Keratinocyte (primary cell): Measurements from ENCODE around the gene ARHGAP45.

Experiments used
- EZH2 ChIP-seq: IDR thresholded peaks from one replicate; pipeline ENCODE4 v1.6.1; 2012; ENCODE audit warnings: inconsistent platforms, mild to moderate bottlenecking, low read length, moderate library complexity
- TF ChIP-seq, protein P1 (sequence below), 3 experiments: IDR thresholded peaks in 1 of 3; conservative IDR thresholded peaks in 1 of 3; optimal IDR thresholded peaks in 1 of 3; 2 replicates in 2 of 3; 3 replicates in 1 of 3; pipeline versions ENCODE3 to v1.5.1; 2011; ENCODE audit warnings: low read length in 3 of 3, mild to moderate bottlenecking in 3 of 3, moderate library complexity in 2 of 3, control low read depth in 1 of 3, inconsistent platforms in 1 of 3; ENCODE audit not compliant: insufficient read depth in 2 of 3; ENCODE audit errors: extremely low read depth in 1 of 3

DNA sequence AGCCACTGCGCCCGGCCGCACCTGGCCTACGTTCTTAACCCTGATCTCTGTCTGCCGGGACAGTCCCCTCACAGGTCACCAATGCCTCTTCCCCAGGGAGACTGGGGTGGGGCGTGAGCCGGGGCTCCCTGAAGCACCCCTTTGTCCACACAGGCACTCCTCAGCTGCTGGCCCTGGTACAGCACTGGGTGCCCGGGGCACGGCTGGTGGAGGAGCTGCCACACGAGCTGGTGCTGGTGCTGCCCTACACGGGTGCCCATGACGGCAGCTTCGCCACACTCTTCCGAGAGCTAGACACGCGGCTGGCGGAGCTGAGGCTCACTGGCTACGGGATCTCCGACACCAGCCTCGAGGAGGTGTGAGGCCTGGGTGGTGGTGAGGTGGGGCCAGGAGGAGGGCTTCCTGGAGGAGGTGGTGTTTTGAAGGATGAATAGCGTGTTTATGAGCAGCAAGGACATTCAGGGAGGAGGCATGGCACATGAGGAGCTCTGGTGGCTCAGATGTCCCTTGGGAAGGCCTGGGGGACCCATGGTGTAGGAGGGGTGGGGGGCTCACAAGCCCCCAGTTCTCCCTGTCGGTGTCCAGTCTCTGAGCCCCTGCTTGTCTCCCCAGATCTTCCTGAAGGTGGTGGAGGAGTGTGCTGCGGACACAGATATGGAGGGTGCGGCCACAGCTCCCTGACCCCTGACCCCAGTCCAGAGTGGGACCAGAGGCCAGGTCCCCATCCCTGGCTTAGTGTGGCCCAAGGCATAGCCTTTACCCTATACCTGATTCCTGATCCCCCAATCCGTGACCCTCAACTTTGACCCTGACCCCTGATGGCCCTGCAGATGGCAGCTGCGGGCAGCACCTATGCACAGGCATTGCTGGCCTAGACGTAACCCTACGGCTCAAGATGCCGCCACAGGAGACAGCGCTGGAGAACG is 13.5 kb upstream of the ARHGAP45 start:
- TF ChIP-seq, protein P1, sequence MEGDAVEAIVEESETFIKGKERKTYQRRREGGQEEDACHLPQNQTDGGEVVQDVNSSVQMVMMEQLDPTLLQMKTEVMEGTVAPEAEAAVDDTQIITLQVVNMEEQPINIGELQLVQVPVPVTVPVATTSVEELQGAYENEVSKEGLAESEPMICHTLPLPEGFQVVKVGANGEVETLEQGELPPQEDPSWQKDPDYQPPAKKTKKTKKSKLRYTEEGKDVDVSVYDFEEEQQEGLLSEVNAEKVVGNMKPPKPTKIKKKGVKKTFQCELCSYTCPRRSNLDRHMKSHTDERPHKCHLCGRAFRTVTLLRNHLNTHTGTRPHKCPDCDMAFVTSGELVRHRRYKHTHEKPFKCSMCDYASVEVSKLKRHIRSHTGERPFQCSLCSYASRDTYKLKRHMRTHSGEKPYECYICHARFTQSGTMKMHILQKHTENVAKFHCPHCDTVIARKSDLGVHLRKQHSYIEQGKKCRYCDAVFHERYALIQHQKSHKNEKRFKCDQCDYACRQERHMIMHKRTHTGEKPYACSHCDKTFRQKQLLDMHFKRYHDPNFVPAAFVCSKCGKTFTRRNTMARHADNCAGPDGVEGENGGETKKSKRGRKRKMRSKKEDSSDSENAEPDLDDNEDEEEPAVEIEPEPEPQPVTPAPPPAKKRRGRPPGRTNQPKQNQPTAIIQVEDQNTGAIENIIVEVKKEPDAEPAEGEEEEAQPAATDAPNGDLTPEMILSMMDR (optimal IDR thresholded peaks at IDR 0.05 in 1 of 3, IDR thresholded peaks at IDR 0.05 in 1 of 3, conservative IDR thresholded peaks at IDR 0.05 in 1 of 3; ENCODE audit: extremely low read depth in 1 of 3, insufficient read depth in 2 of 3, low read length in 3 of 3), result no peak
- TF ChIP-seq EZH2, result no peak
